NT2/D1 (cell line): ENCODE measurements around the gene RNF212.

Experiments
- SUZ12 ChIP-seq: IDR thresholded peaks from 2 replicates; pipeline ENCODE4 v1.6.1; 2011; ENCODE audit not compliant: insufficient read length, insufficient read depth; ENCODE audit errors: extremely low read depth
- YY1 ChIP-seq: IDR thresholded peaks from 2 replicates; pipeline ENCODE4 v1.6.1; 2011; ENCODE audit not compliant: insufficient read length, insufficient read depth
- ZNF274 ChIP-seq: IDR thresholded peaks from 2 replicates; pipeline ENCODE4 v1.6.1; 2011; ENCODE audit warnings: mild to moderate bottlenecking, low read depth, low read length

GRCh38 chr4:1151541-1151940, 38.2 kb upstream of the RNF212 start:
- no peak for TF ChIP-seq YY1
- no peak for TF ChIP-seq SUZ12
- TF ChIP-seq ZNF274 = no peak
